Neuronal stem cell (in vitro differentiated cells): ENCODE data around the gene CARD6.
"Not testable (repeated sequence)": the region's sequence is repeated elsewhere in the genome, so short reads cannot be mapped to it uniquely, and the experiment has no call there.

Source experiments
- DNase-seq: peaks from one replicate; pipeline ENCODE4 v3.0.0-alpha.2; 2013; ENCODE audit warnings: low spot score
- H2AFZ ChIP-seq: one replicate; pipeline ENCODE4 v1.6.1; 2013; ENCODE audit warnings: mild to moderate bottlenecking, low read length, inconsistent platforms
- H2AK5ac ChIP-seq: 2 replicates; pipeline ENCODE4 v1.6.1; 2013; ENCODE audit warnings: low read depth, mild to moderate bottlenecking, inconsistent platforms, low read length, moderate library complexity, mixed read lengths
- H2BK120ac ChIP-seq: 2 replicates; pipeline ENCODE4 v1.6.1; 2013; ENCODE audit warnings: low read depth, mild to moderate bottlenecking, inconsistent platforms, low read length, moderate library complexity, mixed read lengths
- H2BK12ac ChIP-seq: one replicate; pipeline ENCODE4 v1.6.1; 2013; ENCODE audit warnings: low read length, inconsistent platforms
- H2BK15ac ChIP-seq: 2 replicates; pipeline ENCODE4 v1.6.1; 2013; ENCODE audit warnings: mild to moderate bottlenecking, low read length, inconsistent platforms, mixed read lengths
- H2BK5ac ChIP-seq: one replicate; pipeline ENCODE4 v1.6.1; 2013; ENCODE audit warnings: inconsistent platforms, mild to moderate bottlenecking, low read length, moderate library complexity
- H3K14ac ChIP-seq: one replicate; pipeline ENCODE4 v1.6.1; 2013; ENCODE audit warnings: low read length, inconsistent platforms
- H3K18ac ChIP-seq: 2 replicates; pipeline ENCODE4 v1.6.1; 2013; ENCODE audit warnings: low read length, inconsistent platforms
- H3K23ac ChIP-seq: 2 replicates; pipeline ENCODE4 v1.6.1; 2013; ENCODE audit warnings: low read depth, mild to moderate bottlenecking, mixed read lengths, low read length, inconsistent platforms; ENCODE audit not compliant: poor library complexity
- H3K27ac ChIP-seq: replicated peaks from 3 replicates; pipeline ENCODE4 v1.5.1; 2013; ENCODE audit warnings: low read length, inconsistent platforms
- H3K27me3 ChIP-seq, 3 experiments: 2 replicates each; pipeline ENCODE4 v1.6.1; 2013; ENCODE audit warnings: low read length in 3 of 3, mild to moderate bottlenecking in 2 of 3, inconsistent platforms in 1 of 3, low read depth in 1 of 3, mixed read lengths in 1 of 3, moderate library complexity in 1 of 3; ENCODE audit not compliant: control insufficient read depth in 3 of 3, insufficient read depth in 3 of 3
- H3K36me3 ChIP-seq, 2 donors: replicated peaks in 1 of 2; 2 replicates each; pipeline ENCODE4 v1.6.1; 2013; ENCODE audit warnings: low read length in 2 of 2; ENCODE audit not compliant: control insufficient read depth in 2 of 2, insufficient read depth in 2 of 2
- H3K4ac ChIP-seq: 2 replicates; pipeline ENCODE4 v1.6.1; 2013; ENCODE audit warnings: inconsistent platforms, mild to moderate bottlenecking, low read length, moderate library complexity
- H3K4me1 ChIP-seq, 2 donors: 1 replicate in 1 of 2; 2 replicates in 1 of 2; pipeline ENCODE4 v1.6.1; 2013; ENCODE audit warnings: low read length in 2 of 2, low read depth in 1 of 2; ENCODE audit not compliant: control insufficient read depth in 2 of 2, insufficient read depth in 1 of 2
- H3K4me2 ChIP-seq: one replicate; pipeline ENCODE4 v1.6.1; 2013; ENCODE audit warnings: mild to moderate bottlenecking, low read length, inconsistent platforms; ENCODE audit not compliant: insufficient read depth, poor library complexity, severe bottlenecking
- H3K4me3 ChIP-seq, 2 donors: 2 replicates each; pipeline ENCODE4 v1.5.1; 2013; ENCODE audit warnings: low read length in 2 of 2, mild to moderate bottlenecking in 2 of 2, inconsistent platforms in 1 of 2, moderate library complexity in 1 of 2
- H3K79me1 ChIP-seq: one replicate; pipeline ENCODE4 v1.6.1; 2013; ENCODE audit warnings: low read depth, mild to moderate bottlenecking, inconsistent platforms, low read length, moderate library complexity
- H3K9ac ChIP-seq: one replicate; pipeline ENCODE4 v1.6.1; 2013; ENCODE audit warnings: mild to moderate bottlenecking, low read depth, low read length, inconsistent platforms; ENCODE audit not compliant: poor library complexity
- H3K9me3 ChIP-seq, 2 donors: replicated peaks in 1 of 2; 2 replicates each; pipeline versions ENCODE3 to v1.6.1; 2013; ENCODE audit warnings: low read length in 2 of 2, mild to moderate bottlenecking in 2 of 2, inconsistent platforms in 1 of 2, low read depth in 1 of 2, mixed read lengths in 1 of 2, moderate library complexity in 1 of 2; ENCODE audit not compliant: control insufficient read depth in 2 of 2, insufficient read depth in 1 of 2
- H4K8ac ChIP-seq: one replicate; pipeline ENCODE4 v1.6.1; 2013; ENCODE audit warnings: low read depth, mild to moderate bottlenecking, inconsistent platforms, low read length, moderate library complexity
- H4K91ac ChIP-seq: one replicate; pipeline ENCODE4 v1.6.1; 2013; ENCODE audit warnings: low read length, low read depth, mild to moderate bottlenecking, inconsistent platforms; ENCODE audit not compliant: poor library complexity
- WGBS, 2 donors: extraction: QIAGEN DNeasy Blood & Tissue Kit; methylation state at CpG; one replicate each; pipeline ENCODE4 v1.1.7; 2013; ENCODE audit warnings: missing lambda C conversion rate in 2 of 2, mixed read lengths in 1 of 2; ENCODE audit not compliant: insufficient read length in 2 of 2, insufficient replicate concordance in 1 of 2; ENCODE audit errors: extremely low coverage in 2 of 2; 5-methylcytosine and 5-hydroxymethylcytosine counted together

Gene CARD6

GRCh38 chr5:40877371-40877988 is 36.3 kb downstream of the CARD6 start:
- Histone ChIP-seq H2BK12ac (no peak overlapping the region), H2BK15ac (no peak overlapping the region), H3K18ac (no peak overlapping the region), H2AK5ac (no peak overlapping the region), H4K91ac (no peak overlapping the region), H3K9ac (no peak overlapping the region), H3K79me1 (no peaks in the 10 kb centered on the region), H3K4me3 (no peak overlapping the region), H3K27me3 (no peaks in the 10 kb centered on the region), H2BK120ac (no peak overlapping the region), H3K36me3 (no peaks in the 10 kb centered on the region), H2BK5ac (no peak overlapping the region), H3K9me3 (no peaks in the 10 kb centered on the region), H3K14ac (no peak overlapping the region), H3K27ac (no peak overlapping the region), H4K8ac (no peak overlapping the region), H3K4me1 (no peaks in the 10 kb centered on the region), H3K23ac (no peak overlapping the region), H3K4ac (no peak overlapping the region), H3K4me2 (no peak overlapping the region), H2AFZ (no peak overlapping the region)
- no CpG with 5 or more reads among the region's 6 CpGs for whole genome bisulfite sequencing, 2 donors
- DNase-seq = no peak

DNA sequence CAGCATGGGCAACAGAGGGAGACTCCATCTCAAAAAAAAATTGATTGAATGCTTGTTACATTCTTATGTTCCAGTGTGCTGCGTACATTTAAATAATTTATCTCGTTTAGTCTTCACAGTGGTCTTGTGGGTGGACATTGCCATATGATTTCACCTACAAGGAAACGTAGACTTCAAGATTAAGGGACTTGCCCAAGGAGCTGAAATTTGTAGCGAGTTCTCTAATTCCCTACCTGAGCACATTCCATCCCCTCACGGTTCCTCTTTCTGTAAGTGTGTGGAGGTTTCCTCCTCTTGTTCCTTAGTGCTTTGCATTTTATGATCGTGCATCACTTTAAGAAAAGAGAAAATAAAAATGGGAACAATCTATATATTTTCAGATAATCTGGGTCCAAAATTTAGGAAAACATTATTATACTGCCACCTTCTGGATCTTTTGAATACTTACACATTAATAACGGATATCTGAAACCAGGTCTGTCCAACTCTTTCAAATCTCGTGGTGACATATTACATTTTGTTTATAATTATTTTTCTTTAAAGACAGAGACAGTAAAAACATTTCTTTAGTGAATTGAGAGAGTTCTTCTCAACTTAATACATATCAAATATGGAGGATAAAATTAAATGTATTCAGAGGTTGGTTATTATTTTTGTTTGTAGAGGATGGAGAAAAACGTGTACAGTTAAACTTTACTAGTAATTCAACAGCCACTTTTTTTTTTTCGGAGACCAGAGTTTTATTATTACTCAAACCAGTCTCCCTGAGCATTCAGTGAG is 38.2 kb downstream of the CARD6 start:
- no peak overlapping the region for H3K23ac ChIP-seq
- H3K14ac ChIP-seq = no peak overlapping the region
- no peak overlapping the region for H3K4me3 ChIP-seq
- H2BK5ac ChIP-seq = no peak overlapping the region
- no peak overlapping the region for H2BK120ac ChIP-seq
- H3K9ac ChIP-seq = no peak overlapping the region
- H3K79me1 ChIP-seq = no peaks in the 10 kb centered on the region
- H3K18ac ChIP-seq = no peak overlapping the region
- H2AFZ ChIP-seq = no peak overlapping the region
- no peaks in the 10 kb centered on the region for H3K27me3 ChIP-seq
- H3K4me1 ChIP-seq = no peaks in the 10 kb centered on the region
- DNase-seq = no peak
- H3K27ac ChIP-seq = no peak overlapping the region
- no peak overlapping the region for H2BK15ac ChIP-seq
- no peak overlapping the region for H2BK12ac ChIP-seq
- H4K8ac ChIP-seq = no peak overlapping the region
- H3K36me3 ChIP-seq = no peaks in the 10 kb centered on the region
- no peak overlapping the region for H3K4ac ChIP-seq
- H4K91ac ChIP-seq = no peak overlapping the region
- H2AK5ac ChIP-seq = no peak overlapping the region
- no peaks in the 10 kb centered on the region for H3K9me3 ChIP-seq
- no peak overlapping the region for H3K4me2 ChIP-seq
- WGBS, 2 donors = 100% methylated on average over 1 of the region's 10 CpGs; no CpG with 5 or more reads in 1 of the 2 donors

DNA sequence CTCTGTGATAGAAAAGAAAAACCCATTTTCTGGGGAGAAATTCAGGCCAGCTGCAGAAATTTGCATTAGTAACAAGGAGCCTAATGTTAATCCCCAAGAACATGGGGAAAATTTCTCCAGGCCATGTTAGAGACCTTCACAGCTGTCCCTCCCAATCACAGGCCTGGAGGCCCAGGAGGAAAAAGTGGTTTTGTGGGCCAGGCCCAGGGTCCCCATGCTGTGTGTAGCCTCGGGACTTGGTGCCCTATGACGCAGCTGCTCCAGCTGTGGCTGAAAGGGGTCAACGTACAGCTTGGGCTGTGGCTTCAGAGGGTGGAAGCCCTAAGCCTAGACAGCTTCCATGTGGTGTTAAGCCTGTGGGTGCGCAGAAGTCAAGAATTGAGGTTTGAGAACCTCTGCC is 41.1 kb downstream of the CARD6 start:
- Histone ChIP-seq H3K9ac (no peak overlapping the region), H3K4me1 (no peaks in the 10 kb centered on the region), H3K4me3 (no peak overlapping the region), H3K9me3 (no peaks in the 10 kb centered on the region), H2BK5ac (no peak overlapping the region), H2BK12ac (no peak overlapping the region), H3K27ac (no peak overlapping the region), H3K4ac (no peak overlapping the region), H3K27me3 (no peaks in the 10 kb centered on the region), H3K14ac (no peak overlapping the region), H3K4me2 (no peak overlapping the region), H3K36me3 (no peaks in the 10 kb centered on the region), H2BK15ac (no peak overlapping the region), H2AFZ (no peak overlapping the region), H4K8ac (no peak overlapping the region), H2AK5ac (no peak overlapping the region), H3K23ac (no peak overlapping the region), H2BK120ac (no peak overlapping the region), H3K79me1 (no peaks in the 10 kb centered on the region), H4K91ac (no peak overlapping the region), H3K18ac (no peak overlapping the region)
- DNase-seq = no peak
- WGBS, 2 donors = no CpG with 5 or more reads among the region's 4 CpGs

DNA sequence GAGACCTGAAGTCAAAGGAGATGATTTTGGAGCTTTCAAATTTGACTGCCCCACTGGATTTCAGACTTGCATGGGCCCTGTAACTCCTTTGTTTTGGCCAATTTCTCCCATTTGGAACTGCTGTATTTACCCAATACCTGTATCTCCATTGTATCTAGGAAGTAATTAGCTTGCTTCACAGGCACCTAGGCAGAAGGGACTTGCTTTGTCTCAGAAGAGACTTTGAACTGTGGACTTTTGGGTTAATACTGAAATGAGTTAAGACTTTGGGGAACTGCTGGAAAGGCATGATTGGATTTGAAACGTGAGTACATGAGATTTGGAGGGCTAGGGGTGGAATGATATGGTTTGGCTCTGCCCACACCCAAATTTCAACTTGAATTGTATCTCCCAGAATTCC is 41.9 kb downstream of the CARD6 start:
- H3K27ac ChIP-seq, H2BK5ac ChIP-seq, H3K36me3 ChIP-seq, H3K9me3 ChIP-seq, H2BK12ac ChIP-seq, H3K79me1 ChIP-seq, H3K27me3 ChIP-seq, H3K4ac ChIP-seq, H3K9ac ChIP-seq, H2BK15ac ChIP-seq, H2AK5ac ChIP-seq, H3K14ac ChIP-seq, H4K91ac ChIP-seq, H3K23ac ChIP-seq, H3K4me1 ChIP-seq, H2BK120ac ChIP-seq, H3K4me3 ChIP-seq, DNase-seq, H3K4me2 ChIP-seq, H2AFZ ChIP-seq, H3K18ac ChIP-seq, H4K8ac ChIP-seq: not testable (repeated sequence)
- WGBS, 2 donors = no CpG with 5 or more reads among the region's 1 CpG
